Stomach (tissue), 9 donors: ENCODE measurements around the gene PCDHGB2. TPM values are rescaled to one million over a fixed set of nuclear protein-coding genes. Genes with fewer than 3 reads are reported as not detected.

Source experiments
- DNase-seq, 2 donors: peaks; one replicate each; pipeline versions ENCODE4 v3.0.0 to v3.0.0-alpha.2; 2013 to 2019
- H3K27ac ChIP-seq, 5 donors: fragments of 200-600 bp in 4 of 5; sonication (generic) in 4 of 5; one replicate each; pipeline ENCODE4 v1.5.1; 2013 to 2019; ENCODE audit warnings: mild to moderate bottlenecking in 1 of 5, moderate library complexity in 1 of 5
- H3K27me3 ChIP-seq, 3 donors: fragments of 200-600 bp; sonication (generic); one replicate each; pipeline ENCODE4 v1.5.1; 2017 to 2019; ENCODE audit warnings: mixed run types in 1 of 3
- H3K36me3 ChIP-seq, 4 donors: fragments of 200-600 bp; sonication (generic); 1 replicate in 3 of 4; 2 replicates in 1 of 4; pipeline ENCODE4 v1.5.1; 2016 to 2019
- H3K4me1 ChIP-seq, 4 donors: fragments of 200-600 bp; sonication (generic); one replicate each; pipeline ENCODE4 v1.5.1; 2016 to 2019
- H3K4me3 ChIP-seq, 4 donors: fragments of 200-600 bp; sonication (generic) in 3 of 4; one replicate each; pipeline ENCODE4 v1.5.1; 2016 to 2019; ENCODE audit warnings: mild to moderate bottlenecking in 1 of 4
- H3K9me3 ChIP-seq, 4 donors: fragments of 200-600 bp; sonication (generic); one replicate each; pipeline ENCODE4 v1.5.1; 2016 to 2019
- CTCF ChIP-seq, 7 experiments: fragments of 450-650 bp in 4 of 7; fragments of 200-600 bp in 3 of 7; sonication (generic) in 3 of 7; IDR thresholded peaks; one replicate each; pipeline ENCODE4 v1.5.1; 2016 to 2019; ENCODE audit warnings: antibody characterized with exemption in 7 of 7, control low read depth in 2 of 7, mild to moderate bottlenecking in 1 of 7
- EP300 ChIP-seq: sonication (generic); formaldehyde crosslinking; IDR thresholded peaks from one replicate; pipeline ENCODE4 v1.6.1; 2017; ENCODE audit warnings: antibody characterized with exemption
- POLR2A ChIP-seq, 4 donors: fragments of 450-650 bp; IDR thresholded peaks; one replicate each; pipeline ENCODE4 v1.6.1; 2016; ENCODE audit warnings: antibody characterized with exemption in 4 of 4, control low read depth in 2 of 4, mild to moderate bottlenecking in 1 of 4, moderate library complexity in 1 of 4
- POLR2AphosphoS5 ChIP-seq, 3 donors: sonication (generic); formaldehyde crosslinking; IDR thresholded peaks; one replicate each; pipeline ENCODE4 v1.6.1; 2016; ENCODE audit warnings: antibody characterized with exemption in 3 of 3
- WGBS, 5 donors: extraction: QIAGEN DNeasy Blood & Tissue Kit in 3 of 5; methylation state at CpG; one replicate each; pipeline versions ENCODE4 v1.1.5 to v1.1.7; 2013 to 2018; 5-methylcytosine and 5-hydroxymethylcytosine counted together
- intact Hi-C: fragments of 100-400 bp; cut with DNase I; formaldehyde crosslinking; loops from one replicate; pipeline ENCODE4 v1.15.1; 2023; ENCODE audit warnings: low total_unique reads
- polyA plus RNA-seq, 3 donors: library from polyadenylated mRNA; stranded (reverse); fragments of 200-250 nt; gene quantifications; one replicate each; pipeline ENCODE4 v1.2.3, GENCODE V29; 2013
- total RNA-seq, 5 donors: library from RNA; depleted of rRNA; stranded (reverse); fragments of >200 nt; gene quantifications; one replicate each; pipeline versions ENCODE4 v1.1.0 to v1.2.3, GENCODE V29; 2014 to 2016
- donor health status: healthy with polysubstance abuse.
- donor health status: Bipolar disorder and iron deficiency.
- donor health status: healthy.

Gene PCDHGB2
- total and polyA plus RNA-seq, 8 donors = 0.10 to 10.7 (median 6.2) TPM; not detected in 3

GRCh38 chr5:141320225-141321169 lies 39.3 kb upstream of the PCDHGB2 start, which contains the start of gene TAF7:
Gene TAF7 (minus strand): TSS chr5:141320784. CDS start chr5:141320044, 740 bp downstream.
- peak; percentile 96 to 98 (median 96) for TF ChIP-seq POLR2AphosphoS5 (IDR thresholded peaks at IDR 0.05)
- TF ChIP-seq EP300 = peak; percentile 35
- peak in 5 of 7 experiments; percentile 60 to 77 (median 67) for TF ChIP-seq CTCF (IDR thresholded peaks at IDR 0.05)
- TF ChIP-seq POLR2A (IDR thresholded peaks at IDR 0.05) = peak in 2 of 4 donors; percentile 50 to 82
- peak within 1 kb of the TSS; percentile 92 to 95 (median 93) for H3K27ac ChIP-seq
- H3K27me3 ChIP-seq = no peaks in the 10 kb centered on the region
- H3K9me3 ChIP-seq = peaks cover 53 to 91% (median 71%) of the 10 kb centered on the region in 4 donors
- H3K4me3 ChIP-seq = peak within 1 kb of the TSS; percentile 63 to 82 (median 72)
- DNase-seq = peak; percentile 88 to 97
- intact Hi-C loops = loop anchor here (10.0 kb wide), 1 partner anchor 214 kb away; no protein-coding TSS in a partner anchor
- H3K36me3 ChIP-seq = peaks cover 14 to 44% (median 43%) of the 10 kb centered on the region in 4 donors
- 2% methylated on average over 63 to 67 of the region's 67 CpGs for WGBS, 5 donors
- peaks cover 0 to 12% (median 8%) of the 10 kb centered on the region in 4 donors for H3K4me1 ChIP-seq

- TF ChIP-seq POLR2A (IDR thresholded peaks at IDR 0.05) (no peak), POLR2AphosphoS5 (IDR thresholded peaks at IDR 0.05) (no peak), CTCF (IDR thresholded peaks at IDR 0.05) (no peak)
- H3K4me1 ChIP-seq = peaks cover 0 to 12% (median 8%) of the 10 kb centered on the region in 4 donors
- no peak overlapping the region for H3K4me3 ChIP-seq
- H3K9me3 ChIP-seq = peaks cover 40 to 91% (median 69%) of the 10 kb centered on the region in 4 donors
- no peak for DNase-seq
- H3K27me3 ChIP-seq = peaks cover 0 to 8% (median 0%) of the 10 kb centered on the region in 3 donors
- peaks cover 12 to 27% (median 26%) of the 10 kb centered on the region in 4 donors for H3K36me3 ChIP-seq
- 78 to 86% (median 81%) methylated on average over 3 of the region's 3 CpGs for WGBS, 5 donors
- no peak overlapping the region for H3K27ac ChIP-seq
- intact Hi-C loops = loop anchor here (10.0 kb wide), 1 partner anchor 213 kb away; no protein-coding TSS in a partner anchor
Observed at GRCh38 chr5:141322261-141322660, 37.5 kb upstream of the PCDHGB2 start.

- intact Hi-C loops = loop anchor here (10.0 kb wide), 1 partner anchor 209 kb away; no protein-coding TSS in a partner anchor
- H3K4me3 ChIP-seq = peak overlapping the region; percentile 14 to 31 (median 24)
- H3K9me3 ChIP-seq = peaks cover 10 to 97% (median 74%) of the 10 kb centered on the region in 4 donors
- H3K4me1 ChIP-seq = peaks cover 0 to 3% (median 1%) of the 10 kb centered on the region in 4 donors
- DNase-seq = peak; percentile 32 to 69
- H3K27me3 ChIP-seq = peaks cover 0 to 35% (median 13%) of the 10 kb centered on the region in 3 donors
- 10 to 15% (median 13%) methylated on average over 27 of the region's 27 CpGs for WGBS, 5 donors
- H3K36me3 ChIP-seq = peaks cover 0 to 5% (median 0%) of the 10 kb centered on the region in 4 donors
- H3K27ac ChIP-seq = peak overlapping the region in 2 of 5 donors; percentile 45 to 66
- peak in 2 of 7 experiments; percentile 11 to 17 for TF ChIP-seq CTCF (IDR thresholded peaks at IDR 0.05)
- TF ChIP-seq POLR2A (IDR thresholded peaks at IDR 0.05) = no peak
Observed at GRCh38 chr5:141326088-141326854, 33.5 kb upstream of the PCDHGB2 start.

- DNase-seq = no peak
- H3K27ac ChIP-seq = no peak overlapping the region
- H3K27me3 ChIP-seq = peaks cover 0 to 54% (median 20%) of the 10 kb centered on the region in 3 donors
- H3K9me3 ChIP-seq = peaks cover 21 to 97% (median 81%) of the 10 kb centered on the region in 4 donors
- intact Hi-C loops = loop anchor here (10.0 kb wide), 1 partner anchor 207 kb away; no protein-coding TSS in a partner anchor
- no peaks in the 10 kb centered on the region for H3K4me1 ChIP-seq
- no peak overlapping the region for H3K4me3 ChIP-seq
- peaks cover 0 to 5% (median 0%) of the 10 kb centered on the region in 4 donors for H3K36me3 ChIP-seq
- 78 to 82% (median 81%) methylated on average over 3 to 8 of the region's 8 CpGs for WGBS, 5 donors
- TF ChIP-seq EP300 = no peak
- TF ChIP-seq CTCF (IDR thresholded peaks at IDR 0.05) = no peak
- no peak for TF ChIP-seq POLR2AphosphoS5 (IDR thresholded peaks at IDR 0.05)
- TF ChIP-seq POLR2A (IDR thresholded peaks at IDR 0.05) = no peak
Observed at GRCh38 chr5:141328231-141328630, 31.6 kb upstream of the PCDHGB2 start.
